Measurements from ENCODE around the gene KRTAP10-8. TPM values are rescaled to one million over a fixed set of nuclear protein-coding genes. Genes with fewer than 3 reads are reported as not detected.

Gene KRTAP10-8
- polyA plus RNA-seq, 1 donor from 2014 or later, result not detected

DNA sequence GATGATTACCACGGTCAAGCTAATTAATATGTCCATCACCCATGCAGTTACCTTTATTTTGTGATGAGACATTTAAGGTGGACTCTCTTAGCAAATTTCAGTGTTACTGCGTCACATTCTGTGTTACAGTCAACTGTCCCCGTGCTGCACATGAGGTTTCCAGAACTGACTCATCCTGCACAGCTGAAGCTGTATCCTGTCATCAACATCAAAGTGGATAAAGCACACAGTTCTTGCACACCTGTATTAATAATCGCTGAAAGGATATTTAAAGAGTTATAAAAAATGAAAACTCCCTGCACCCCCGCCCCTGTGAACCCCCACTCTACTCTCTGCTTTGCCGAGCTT, 28.1 kb upstream of the KRTAP10-8 start:
- no peaks in the 10 kb centered on the region for H3K9me2 ChIP-seq (ENCODE audit: insufficient read depth, low read length)
- H3K9ac ChIP-seq (ENCODE audit: low read length), result no peak overlapping the region
- no peaks in the 10 kb centered on the region for H3K9me3 ChIP-seq (ENCODE audit: low read length)
- no peak overlapping the region for H3K4me3 ChIP-seq (ENCODE audit: low read length)
- no peak overlapping the region for H2AFZ ChIP-seq (ENCODE audit: low read depth, low read length)
- no peaks in the 10 kb centered on the region for H3K79me2 ChIP-seq (replicated peaks; ENCODE audit: insufficient read depth, low read length)
- no peak for TF ChIP-seq POLR2AphosphoS5 (IDR thresholded peaks at IDR 0.05)
- TF ChIP-seq CTCF (IDR thresholded peaks at IDR 0.05; ENCODE audit: poor library complexity, severe bottlenecking), result no peak
- no peak for TF ChIP-seq MXI1 (conservative IDR thresholded peaks at IDR 0.05; ENCODE audit: poor library complexity, severe bottlenecking)
- TF ChIP-seq TAF1 (IDR thresholded peaks at IDR 0.05; ENCODE audit: low read depth), result no peak
- TF ChIP-seq, protein P1, sequence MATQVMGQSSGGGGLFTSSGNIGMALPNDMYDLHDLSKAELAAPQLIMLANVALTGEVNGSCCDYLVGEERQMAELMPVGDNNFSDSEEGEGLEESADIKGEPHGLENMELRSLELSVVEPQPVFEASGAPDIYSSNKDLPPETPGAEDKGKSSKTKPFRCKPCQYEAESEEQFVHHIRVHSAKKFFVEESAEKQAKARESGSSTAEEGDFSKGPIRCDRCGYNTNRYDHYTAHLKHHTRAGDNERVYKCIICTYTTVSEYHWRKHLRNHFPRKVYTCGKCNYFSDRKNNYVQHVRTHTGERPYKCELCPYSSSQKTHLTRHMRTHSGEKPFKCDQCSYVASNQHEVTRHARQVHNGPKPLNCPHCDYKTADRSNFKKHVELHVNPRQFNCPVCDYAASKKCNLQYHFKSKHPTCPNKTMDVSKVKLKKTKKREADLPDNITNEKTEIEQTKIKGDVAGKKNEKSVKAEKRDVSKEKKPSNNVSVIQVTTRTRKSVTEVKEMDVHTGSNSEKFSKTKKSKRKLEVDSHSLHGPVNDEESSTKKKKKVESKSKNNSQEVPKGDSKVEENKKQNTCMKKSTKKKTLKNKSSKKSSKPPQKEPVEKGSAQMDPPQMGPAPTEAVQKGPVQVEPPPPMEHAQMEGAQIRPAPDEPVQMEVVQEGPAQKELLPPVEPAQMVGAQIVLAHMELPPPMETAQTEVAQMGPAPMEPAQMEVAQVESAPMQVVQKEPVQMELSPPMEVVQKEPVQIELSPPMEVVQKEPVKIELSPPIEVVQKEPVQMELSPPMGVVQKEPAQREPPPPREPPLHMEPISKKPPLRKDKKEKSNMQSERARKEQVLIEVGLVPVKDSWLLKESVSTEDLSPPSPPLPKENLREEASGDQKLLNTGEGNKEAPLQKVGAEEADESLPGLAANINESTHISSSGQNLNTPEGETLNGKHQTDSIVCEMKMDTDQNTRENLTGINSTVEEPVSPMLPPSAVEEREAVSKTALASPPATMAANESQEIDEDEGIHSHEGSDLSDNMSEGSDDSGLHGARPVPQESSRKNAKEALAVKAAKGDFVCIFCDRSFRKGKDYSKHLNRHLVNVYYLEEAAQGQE (IDR thresholded peaks at IDR 0.05; ENCODE audit: borderline replicate concordance), result no peak
- TF ChIP-seq EP300 (conservative IDR thresholded peaks at IDR 0.05; ENCODE audit: poor library complexity, severe bottlenecking), result no peak
- TF ChIP-seq EZH2 (IDR thresholded peaks at IDR 0.05; ENCODE audit: borderline replicate concordance, insufficient read depth, low read length, poor library complexity, severe bottlenecking), result no peak
- no peak for TF ChIP-seq SMC3 (conservative IDR thresholded peaks at IDR 0.05; ENCODE audit: poor library complexity)
- TF ChIP-seq RAD21 (conservative IDR thresholded peaks at IDR 0.05), result no peak
- H3F3A ChIP-seq (ENCODE audit: insufficient read depth, low read length, poor library complexity, severe bottlenecking), result no peaks in the 10 kb centered on the region
- H3K36me3 ChIP-seq (ENCODE audit: insufficient read depth, low read length), result no peaks in the 10 kb centered on the region
- no peak overlapping the region for H3K27ac ChIP-seq (ENCODE audit: low read length)
- no peaks in the 10 kb centered on the region for H4K20me1 ChIP-seq (ENCODE audit: insufficient read depth)
- no peaks in the 10 kb centered on the region for H3K27me3 ChIP-seq (ENCODE audit: insufficient read depth, low read depth, low read length)
- H3K4me2 ChIP-seq (ENCODE audit: low read length), result no peak overlapping the region

GRCh38 chr21:44585892-44586291, 26.0 kb upstream of the KRTAP10-8 start:
- H3K4me2 ChIP-seq (ENCODE audit: low read length), result no peak overlapping the region
- H3K9me2 ChIP-seq (ENCODE audit: insufficient read depth, low read length), result no peaks in the 10 kb centered on the region
- no peak overlapping the region for H2AFZ ChIP-seq (ENCODE audit: low read depth, low read length)
- no peak overlapping the region for H3K27ac ChIP-seq (ENCODE audit: low read length)
- no peaks in the 10 kb centered on the region for H3F3A ChIP-seq (ENCODE audit: insufficient read depth, low read length, poor library complexity, severe bottlenecking)
- TF ChIP-seq, protein P1 (IDR thresholded peaks at IDR 0.05; ENCODE audit: borderline replicate concordance), result no peak
- no peak for TF ChIP-seq SMC3 (conservative IDR thresholded peaks at IDR 0.05; ENCODE audit: poor library complexity)
- TF ChIP-seq MXI1 (conservative IDR thresholded peaks at IDR 0.05; ENCODE audit: poor library complexity, severe bottlenecking), result no peak
- no peak for TF ChIP-seq RAD21 (conservative IDR thresholded peaks at IDR 0.05)
- TF ChIP-seq EP300 (conservative IDR thresholded peaks at IDR 0.05; ENCODE audit: poor library complexity, severe bottlenecking), result no peak
- no peak for TF ChIP-seq CTCF (IDR thresholded peaks at IDR 0.05; ENCODE audit: poor library complexity, severe bottlenecking)
- no peak for TF ChIP-seq EZH2 (IDR thresholded peaks at IDR 0.05; ENCODE audit: borderline replicate concordance, insufficient read depth, low read length, poor library complexity, severe bottlenecking)
- no peak for TF ChIP-seq POLR2AphosphoS5 (IDR thresholded peaks at IDR 0.05)
- TF ChIP-seq TAF1 (IDR thresholded peaks at IDR 0.05; ENCODE audit: low read depth), result no peak
- no peak overlapping the region for H3K4me3 ChIP-seq (ENCODE audit: low read length)
- H4K20me1 ChIP-seq (ENCODE audit: insufficient read depth), result no peaks in the 10 kb centered on the region
- H3K79me2 ChIP-seq (replicated peaks; ENCODE audit: insufficient read depth, low read length), result no peaks in the 10 kb centered on the region
- no peaks in the 10 kb centered on the region for H3K27me3 ChIP-seq (ENCODE audit: insufficient read depth, low read depth, low read length)
- H3K36me3 ChIP-seq (ENCODE audit: insufficient read depth, low read length), result no peaks in the 10 kb centered on the region
- no peak overlapping the region for H3K9ac ChIP-seq (ENCODE audit: low read length)
- no peaks in the 10 kb centered on the region for H3K9me3 ChIP-seq (ENCODE audit: low read length)
